T-helper 9 cell (primary cell): ENCODE results near the gene SLC66A1.
"Not testable (repeated sequence)": the region's sequence is repeated elsewhere in the genome, so short reads cannot be mapped to it uniquely, and the experiment has no call there.

Source experiments
- DNase-seq: peaks from one replicate; pipeline ENCODE4 v3.0.0-alpha.2; 2020
- total RNA-seq, 2 donors: gene quantifications; one replicate each; lab custom pipeline; 2026; lab: John Stamatoyannopoulos, UW

Gene SLC66A1
- 4.8 to 8.0 reads per million in 2 donors for total RNA-seq

DNA sequence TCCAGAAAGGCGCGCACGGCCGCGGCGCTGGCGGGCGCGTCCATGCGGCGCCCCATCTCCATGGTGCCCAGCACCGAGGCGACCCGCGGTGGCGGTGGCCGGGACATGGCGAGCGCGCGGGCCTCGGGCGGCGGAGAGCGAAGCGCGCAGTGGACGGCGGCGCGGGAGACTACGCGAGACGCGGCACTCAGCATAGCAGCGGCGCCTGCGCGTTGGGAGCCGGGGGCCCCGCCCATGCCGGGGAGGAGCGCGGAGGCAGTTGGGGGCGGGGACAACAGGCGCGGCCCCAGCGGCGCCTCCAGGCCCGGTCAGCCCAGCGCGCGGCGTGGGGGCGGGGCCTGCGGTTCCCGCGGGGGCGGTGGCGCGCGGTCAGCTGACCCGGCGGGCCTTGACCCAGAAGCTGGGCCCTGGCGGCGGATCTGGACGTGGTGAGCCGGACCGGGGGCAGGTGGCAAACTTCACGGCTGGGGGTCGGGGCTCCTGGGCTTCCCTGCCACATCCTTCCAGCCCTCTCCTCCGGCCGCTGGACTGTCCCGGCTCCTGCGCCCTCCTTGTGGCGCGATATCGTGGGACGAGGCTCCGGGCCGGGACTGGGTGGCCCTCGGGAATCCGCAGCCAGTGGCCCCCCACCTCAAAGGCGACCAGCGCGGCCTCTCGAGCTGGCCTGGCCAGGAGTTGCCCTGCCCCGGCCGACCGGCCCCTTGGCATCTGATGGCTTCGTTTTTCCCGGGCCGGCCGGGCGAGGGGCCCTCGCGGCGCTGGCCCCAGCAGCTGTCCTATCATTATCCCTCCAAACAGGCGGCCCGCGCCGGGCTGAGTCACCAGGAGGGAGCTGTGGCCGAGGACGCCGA lies at the start of gene SLC66A1, which contains the start of gene AKR7A2:
Gene SLC66A1, plus strand, starts transcription at position 396 of the 851 bp plus-strand sequence. CDS start 5,352 bp downstream, outside the sequence.
Gene AKR7A2, minus strand, starts transcription at position 214 of the 851 bp plus-strand sequence. Its CDS starts 20 bp downstream, at position 194.
- DNase-seq = peak; percentile 84

DNA sequence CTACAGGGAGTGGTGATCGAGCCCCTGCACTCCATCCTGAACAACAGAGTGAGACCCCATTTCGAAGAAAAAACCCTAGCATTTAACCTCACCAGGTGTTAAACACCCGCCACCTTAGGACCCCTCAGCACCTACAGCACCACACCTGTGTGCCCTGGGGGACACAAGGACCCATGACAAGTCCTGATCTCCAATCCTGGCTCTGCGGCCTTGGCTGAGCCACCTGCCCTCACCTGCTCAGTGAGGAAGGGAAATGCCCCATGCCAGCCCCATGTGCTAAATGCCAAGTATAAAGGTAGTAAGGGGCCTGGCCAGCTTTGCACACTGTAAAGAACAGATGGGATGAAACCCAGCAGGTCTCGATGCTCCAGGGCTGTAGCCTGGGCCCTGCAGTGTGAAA lies 49.4 kb upstream of the SLC66A1 start:
- no peak for DNase-seq

DNA sequence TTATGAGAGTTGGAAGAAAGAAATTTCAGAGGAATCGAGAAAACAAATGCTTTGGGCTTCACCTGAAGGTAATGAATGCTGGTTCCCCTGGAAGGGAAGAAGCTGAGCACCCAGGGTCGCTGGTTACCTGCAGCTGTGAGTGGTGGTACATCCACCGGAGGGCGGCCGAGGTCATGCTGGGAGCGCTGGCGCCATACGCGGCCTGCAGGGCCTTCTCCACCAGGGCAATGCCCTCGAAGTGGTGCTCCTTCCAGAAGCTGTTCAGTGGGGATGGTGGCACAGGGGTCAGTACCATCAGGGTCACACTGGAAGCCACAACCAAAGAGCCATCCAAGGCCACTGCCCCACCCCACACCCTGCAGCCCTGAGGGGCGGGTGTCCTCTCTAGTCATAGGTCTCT lies 43.7 kb upstream of the SLC66A1 start:
- DNase-seq = no peak

GRCh38 chr1:19269427-19270342 lies 42.4 kb upstream of the SLC66A1 start:
- not testable (repeated sequence) for DNase-seq

- DNase-seq = not testable (repeated sequence)
Observed at GRCh38 chr1:19270343-19270730, 41.8 kb upstream of the SLC66A1 start.

DNA sequence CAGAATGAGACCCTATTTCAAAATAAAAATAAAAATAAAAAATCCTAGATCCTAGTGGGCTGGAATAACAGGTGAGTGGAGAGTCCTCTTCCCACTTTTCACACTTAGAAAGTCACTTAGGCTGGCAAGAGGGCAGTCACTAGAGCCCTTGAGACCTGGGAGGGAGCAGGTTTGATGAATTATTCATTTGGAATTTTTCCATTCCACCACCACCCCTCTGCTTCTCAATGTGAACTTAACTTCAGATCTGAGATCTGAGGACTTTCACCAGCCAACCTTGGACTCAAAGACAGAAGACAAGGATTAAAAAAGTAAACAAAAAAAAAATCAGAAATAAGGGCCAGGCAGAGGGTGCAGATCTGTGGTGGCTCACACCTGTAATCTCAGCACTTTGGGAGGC lies 40.1 kb upstream of the SLC66A1 start:
- no peak for DNase-seq

- DNase-seq = no peak
Observed at GRCh38 chr1:19273106-19273843, 38.9 kb upstream of the SLC66A1 start.

DNA sequence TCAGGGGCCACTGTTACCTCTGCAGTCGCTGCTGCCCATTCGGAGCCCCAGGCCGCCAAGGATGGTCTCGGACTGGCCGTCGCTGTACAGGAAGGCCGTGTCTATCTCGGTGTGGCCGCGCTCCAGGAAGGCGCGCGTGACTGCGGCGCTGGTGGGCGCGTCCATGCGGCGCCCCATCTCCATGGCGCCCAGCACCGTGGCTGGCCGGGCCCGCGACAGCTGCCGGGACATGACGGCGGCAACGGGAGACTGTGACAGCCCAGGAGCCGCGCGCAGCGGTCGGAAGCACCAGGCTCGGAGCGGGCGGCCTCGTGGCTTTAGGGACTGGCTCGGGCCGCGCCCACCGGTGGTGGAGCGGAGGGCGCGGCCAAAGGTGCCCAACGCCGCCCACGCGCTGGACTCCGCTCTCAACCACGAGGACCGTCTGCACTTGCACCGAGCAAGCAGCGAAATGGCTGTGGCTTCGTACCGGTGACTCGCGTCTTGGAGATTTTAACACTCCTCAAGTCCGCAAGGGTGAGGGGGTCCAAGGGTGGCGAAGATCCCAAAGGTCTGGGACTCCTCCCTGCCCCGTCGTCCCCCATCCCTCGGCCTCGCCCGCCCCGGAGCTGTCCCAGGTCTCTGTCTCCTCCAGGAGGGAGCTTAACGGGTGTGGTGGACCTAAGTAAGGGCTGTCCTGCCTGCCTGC lies 38.1 kb upstream of the SLC66A1 start:
- DNase-seq = not testable (repeated sequence)

GRCh38 chr1:19274636-19275035 lies 37.5 kb upstream of the SLC66A1 start:
- DNase-seq = no peak

DNA sequence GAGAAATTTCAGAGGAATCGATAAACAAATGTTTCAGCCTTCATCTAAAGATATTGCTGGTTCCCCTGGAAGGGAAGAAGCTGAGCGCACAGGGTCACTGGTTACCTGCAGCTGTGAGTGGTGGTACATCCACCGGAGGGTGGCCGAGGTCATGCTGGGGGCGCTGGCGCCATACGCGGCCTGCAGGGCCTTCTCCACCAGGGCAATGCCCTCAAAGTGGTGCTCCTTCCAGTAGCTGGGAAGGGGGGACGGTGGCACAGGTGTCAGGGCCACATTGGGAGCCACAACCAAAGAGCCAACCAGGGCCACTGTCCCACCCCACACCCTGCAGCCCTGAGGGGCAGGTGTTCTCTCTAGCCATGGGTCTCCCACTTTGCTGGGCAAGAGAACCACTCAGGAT lies 28.2 kb upstream of the SLC66A1 start:
- DNase-seq = no peak

GRCh38 chr1:19284881-19285280 lies 27.2 kb upstream of the SLC66A1 start:
- DNase-seq = no peak

DNA sequence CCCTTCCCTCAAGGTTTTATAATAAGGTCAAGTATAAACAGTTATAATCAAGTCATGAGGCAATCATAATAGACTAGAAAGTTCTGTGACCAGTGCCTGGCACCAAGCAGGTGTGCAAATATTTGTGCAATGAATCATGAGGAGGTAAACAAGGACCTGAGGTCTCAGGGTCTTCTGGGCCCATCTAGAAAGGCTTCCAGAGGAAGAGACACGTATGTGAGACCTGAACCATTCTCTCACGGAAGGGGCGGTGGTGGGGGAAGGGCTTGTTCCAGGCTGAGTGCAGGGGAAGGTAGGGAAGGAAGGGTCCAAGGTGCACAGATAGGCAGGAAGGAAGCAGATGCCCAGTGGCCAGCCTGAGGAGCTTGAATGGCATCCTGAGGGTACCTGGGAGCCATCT lies 26.8 kb upstream of the SLC66A1 start:
- not testable (repeated sequence) for DNase-seq

DNA sequence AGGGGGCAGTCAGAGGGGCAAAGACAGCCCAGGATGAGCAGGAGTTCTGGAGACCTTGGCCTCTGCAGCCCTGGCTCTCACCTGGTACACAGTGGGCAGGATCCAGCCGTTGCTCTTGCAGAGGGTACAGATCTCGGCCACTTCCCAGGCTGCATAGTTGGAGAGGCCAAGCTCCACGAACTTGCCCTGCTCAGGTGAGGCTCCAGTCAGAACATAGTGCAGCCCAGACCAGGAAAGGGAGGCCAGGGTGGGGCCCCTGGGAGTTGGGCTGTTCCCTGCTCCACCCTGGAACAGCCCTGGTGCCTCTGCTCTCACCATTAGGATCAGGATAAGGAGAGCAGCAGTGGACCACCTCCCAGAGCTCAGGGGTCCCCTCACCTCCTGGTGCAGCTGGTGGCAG lies 26.3 kb upstream of the SLC66A1 start:
- not testable (repeated sequence) for DNase-seq

DNA sequence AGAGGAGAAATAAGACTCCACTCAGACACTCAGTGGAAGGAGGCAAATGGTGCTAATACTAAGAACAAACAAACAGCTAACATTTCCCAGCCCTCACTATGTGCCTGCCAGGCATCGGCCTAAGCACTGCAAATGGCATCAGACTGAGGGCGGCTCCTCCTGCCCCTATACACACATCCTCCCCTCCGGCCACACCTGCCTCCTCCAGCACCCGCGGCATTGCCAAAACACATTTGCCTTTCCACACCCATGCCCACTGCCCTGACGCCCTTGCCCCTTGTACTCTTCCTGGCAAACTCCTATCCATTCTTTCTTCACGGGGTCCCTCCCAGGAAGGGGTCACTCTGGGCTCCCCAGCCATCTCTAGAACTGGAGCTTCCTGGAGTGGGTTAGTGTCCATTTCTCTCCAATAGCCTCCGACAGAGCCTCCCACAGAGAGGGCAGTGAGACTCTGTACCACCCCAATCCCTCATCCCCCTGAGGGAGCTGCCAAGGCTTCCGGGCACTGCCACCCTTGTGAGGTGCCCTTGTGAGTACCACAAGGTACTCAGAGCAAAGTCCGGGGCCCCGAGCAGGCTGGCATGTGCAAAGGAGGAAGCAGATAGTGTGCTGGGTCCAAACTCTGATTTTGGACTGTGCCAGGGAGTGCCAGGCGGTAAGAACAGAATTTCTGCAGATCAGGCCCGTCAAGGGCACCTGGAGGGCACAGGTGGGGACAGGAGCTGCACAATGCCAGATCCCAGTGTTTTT lies 24.5 kb upstream of the SLC66A1 start:
- no peak for DNase-seq

DNA sequence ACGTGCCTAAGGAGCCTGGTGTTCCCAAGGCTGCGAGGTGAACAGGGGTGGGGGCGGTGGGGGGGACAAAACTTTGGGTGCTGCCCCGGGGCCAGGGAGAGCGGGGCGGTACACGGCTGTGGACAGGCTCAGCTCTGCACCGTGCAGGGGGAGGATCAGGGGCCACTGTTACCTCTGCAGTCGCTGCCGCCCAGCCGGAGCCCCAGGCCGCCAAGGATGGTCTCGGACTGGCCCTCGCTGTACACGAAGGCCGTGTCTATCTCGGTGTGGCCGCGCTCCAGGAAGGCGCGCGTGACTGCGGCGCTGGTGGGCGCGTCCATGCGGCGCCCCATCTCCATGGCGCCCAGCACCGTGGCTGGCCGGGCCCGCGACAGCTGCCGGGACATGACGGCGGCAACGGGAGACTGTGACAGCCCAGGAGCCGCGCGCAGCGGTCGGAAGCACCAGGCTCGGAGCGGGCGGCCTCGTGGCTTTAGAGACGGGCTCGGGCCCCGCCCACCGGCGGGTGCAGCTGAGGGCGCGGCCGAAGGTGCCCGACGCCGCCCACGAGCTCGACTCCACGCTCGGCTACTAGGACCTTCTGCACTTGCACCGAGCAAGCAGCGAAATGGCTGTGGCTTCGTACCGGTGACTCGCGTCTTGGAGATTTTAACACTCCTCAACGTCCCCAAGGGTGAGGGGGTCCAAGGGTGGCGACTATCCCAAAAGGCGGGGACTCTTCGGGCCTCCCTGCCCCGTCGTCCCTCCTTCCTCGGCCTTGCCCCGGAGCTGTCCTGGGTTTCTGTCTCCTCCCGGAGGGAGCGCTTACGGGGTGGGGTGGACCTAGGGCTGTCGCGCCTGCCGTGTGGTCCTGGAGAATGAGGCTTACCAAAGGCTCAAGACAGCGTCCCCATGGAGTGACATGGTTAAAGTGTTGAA lies 23.5 kb upstream of the SLC66A1 start, which contains the start of gene AKR7A3:
Gene AKR7A3, minus strand, starts transcription at position 447 of the 918 bp plus-strand sequence. Its CDS starts 61 bp downstream, at position 386.
- DNase-seq = peak; percentile 40

DNA sequence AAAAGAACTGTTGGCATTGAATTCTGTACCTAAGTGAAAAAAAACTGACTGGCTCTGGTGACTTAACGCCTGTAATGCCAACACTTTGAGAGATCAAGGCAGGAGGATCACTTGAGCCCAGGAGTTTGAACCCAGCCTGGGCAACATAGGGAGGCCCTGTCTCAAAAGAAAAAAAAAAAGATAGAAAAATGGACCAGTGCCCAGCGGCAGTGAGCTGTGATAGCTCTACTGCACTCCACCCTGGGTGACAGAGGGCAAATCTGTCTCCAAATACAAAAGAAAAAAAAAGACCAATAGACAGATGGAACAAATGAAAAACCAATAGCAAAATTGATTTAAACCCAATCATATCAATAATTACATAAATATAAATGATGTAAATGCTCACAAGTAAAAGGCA lies 22.9 kb upstream of the SLC66A1 start:
- no peak for DNase-seq

- DNase-seq = no peak
Observed at GRCh38 chr1:19294638-19295037, 17.5 kb upstream of the SLC66A1 start.

- DNase-seq = no peak
Observed at GRCh38 chr1:19300211-19300610, 11.9 kb upstream of the SLC66A1 start.

GRCh38 chr1:19304081-19304480 lies 8.0 kb upstream of the SLC66A1 start:
- not testable (repeated sequence) for DNase-seq

DNA sequence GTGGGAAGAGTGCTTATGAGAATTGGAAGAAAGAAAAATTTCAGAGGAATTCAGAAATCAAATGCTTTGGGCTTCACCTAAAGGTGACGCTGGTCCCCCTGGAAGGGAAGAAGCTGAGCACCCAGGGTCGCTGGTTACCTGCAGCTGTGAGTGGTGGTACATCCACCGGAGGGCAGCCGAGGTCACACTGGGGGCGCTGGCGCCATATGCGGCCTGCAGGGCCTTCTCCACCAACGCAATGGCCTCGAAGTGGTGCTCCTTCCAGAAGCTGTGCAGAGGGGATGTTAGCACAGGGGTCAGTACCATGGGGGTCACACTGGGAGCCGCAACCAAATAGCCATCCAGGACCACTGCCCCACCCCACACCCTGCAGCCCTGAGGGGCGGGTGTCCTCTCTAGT lies 6.2 kb upstream of the SLC66A1 start:
- no peak for DNase-seq
